Measurements from ENCODE around the gene GPR78.
"Not testable (repeated sequence)": the region's sequence is repeated elsewhere in the genome, so short reads cannot be mapped to it uniquely, and the experiment has no call there.

Gene GPR78

GRCh38 chr4:8616831-8617230 lies 36.6 kb downstream of the GPR78 start:
- no peak for DNase-seq (ENCODE audit: low spot score)

- DNase-seq (ENCODE audit: low spot score): no peak
Measured at GRCh38 chr4:8617486-8618040, 37.4 kb downstream of the GPR78 start.

DNA sequence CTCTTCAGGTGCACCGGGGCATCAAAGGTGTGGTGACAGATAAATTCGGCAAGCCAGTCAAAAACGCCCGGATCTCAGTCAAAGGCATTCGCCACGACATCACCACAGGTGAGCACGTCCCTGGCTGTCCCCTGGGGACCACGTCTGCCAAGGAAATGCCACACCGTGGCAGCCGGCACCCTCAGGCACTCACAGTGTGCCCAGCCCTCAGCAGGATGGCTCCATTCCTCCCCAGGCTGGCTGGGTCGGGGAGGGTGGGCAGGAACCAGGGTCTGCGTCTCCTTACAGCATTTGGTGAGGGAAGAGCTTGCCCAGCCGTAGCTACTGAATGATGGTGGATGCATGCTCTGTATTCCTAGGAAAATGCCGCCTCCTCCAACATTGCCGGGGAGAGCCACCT lies 38.2 kb downstream of the GPR78 start:
- no peak for DNase-seq (ENCODE audit: low spot score)

DNA sequence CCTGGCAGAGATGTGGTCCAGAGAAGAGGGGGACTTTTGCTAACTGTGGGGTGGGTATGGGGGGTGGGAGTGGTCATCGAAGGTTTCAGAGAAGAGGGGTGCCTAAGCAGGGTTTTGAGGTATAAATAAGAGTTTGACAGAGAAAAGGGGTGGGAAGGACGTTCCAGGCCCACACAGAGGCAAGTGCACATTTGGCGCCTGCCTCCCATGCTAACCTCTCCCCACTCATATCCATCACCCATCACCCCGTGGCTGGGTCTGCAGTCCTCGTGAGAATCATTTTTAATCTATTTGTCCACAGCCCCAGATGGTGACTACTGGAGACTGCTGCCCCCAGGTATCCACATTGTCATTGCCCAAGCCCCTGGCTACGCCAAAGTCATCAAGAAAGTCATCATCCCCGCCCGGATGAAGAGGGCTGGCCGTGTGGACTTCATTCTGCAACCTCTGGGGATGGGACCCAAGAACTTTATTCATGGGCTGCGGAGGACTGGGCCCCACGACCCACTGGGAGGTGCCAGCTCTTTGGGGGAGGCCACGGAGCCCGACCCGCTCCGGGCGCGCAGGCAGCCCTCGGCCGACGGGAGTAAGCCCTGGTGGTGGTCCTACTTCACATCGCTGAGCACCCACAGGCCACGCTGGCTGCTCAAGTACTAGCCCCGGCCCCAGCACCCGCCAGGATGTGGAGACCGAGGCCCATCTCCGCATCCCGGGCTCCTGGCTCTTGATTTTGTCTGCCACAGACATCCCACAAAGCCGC lies 38.9 kb downstream of the GPR78 start:
- no peak for DNase-seq (ENCODE audit: low spot score)

- not testable (repeated sequence) for DNase-seq (ENCODE audit: low spot score)
Measured at GRCh38 chr4:8621135-8621534, 40.9 kb downstream of the GPR78 start.

DNA sequence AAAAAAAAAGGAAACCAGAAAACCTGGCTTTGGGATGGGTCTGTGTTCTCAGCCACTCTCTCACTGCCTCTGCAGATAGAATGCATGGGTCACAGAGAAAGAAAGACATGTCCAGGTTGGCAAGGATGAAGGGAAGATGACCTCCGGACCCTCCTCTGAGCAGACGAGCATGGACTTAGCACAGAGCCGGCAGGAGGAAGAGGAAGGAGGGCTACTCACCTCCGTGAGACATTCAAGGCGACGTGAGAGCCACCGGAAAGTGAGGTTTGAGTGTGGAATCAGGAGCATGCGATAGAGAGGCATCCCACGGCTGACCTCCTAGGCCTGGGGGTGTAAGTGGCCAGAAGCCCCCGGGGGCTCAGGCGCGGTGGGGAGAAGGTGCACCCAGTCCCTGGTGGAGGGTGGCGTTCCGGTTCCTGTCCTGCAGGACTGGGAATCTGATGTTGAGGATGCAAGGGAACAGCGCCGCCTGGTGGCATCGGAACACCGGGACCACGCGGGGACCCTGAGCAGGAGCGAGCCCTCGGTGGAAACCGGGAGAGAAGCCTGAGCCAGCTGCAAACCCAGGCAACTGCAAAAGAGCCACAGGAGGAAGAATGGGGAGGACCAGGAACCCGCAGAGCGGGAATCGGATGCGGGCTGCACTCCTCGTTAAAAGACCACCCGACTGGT lies 44.5 kb downstream of the GPR78 start:
- not testable (repeated sequence) for DNase-seq (ENCODE audit: low spot score)

GRCh38 chr4:8630240-8630905 lies 50.2 kb downstream of the GPR78 start:
- not testable (repeated sequence) for DNase-seq (ENCODE audit: low spot score)

DNA sequence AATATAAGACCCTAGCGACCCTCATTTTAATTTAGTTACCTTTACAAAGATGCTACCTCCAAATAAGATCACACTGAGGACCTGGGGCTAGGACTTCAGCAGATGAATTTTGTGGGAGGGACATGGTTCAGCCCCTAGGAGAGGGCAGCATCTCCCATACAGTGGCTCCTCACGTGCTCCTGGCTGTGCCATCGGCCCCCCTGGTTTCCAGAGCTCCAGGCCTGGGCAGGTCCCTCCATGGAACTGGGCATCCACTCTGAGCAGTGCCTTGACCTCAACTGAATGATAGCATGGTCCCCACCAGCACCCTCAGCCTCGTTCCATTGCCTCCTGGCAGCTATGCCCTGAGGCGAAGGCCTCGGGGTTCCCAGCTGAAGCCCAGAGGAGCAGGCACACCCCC lies 51.7 kb downstream of the GPR78 start:
- DNase-seq (ENCODE audit: low spot score): not testable (repeated sequence)

DNA sequence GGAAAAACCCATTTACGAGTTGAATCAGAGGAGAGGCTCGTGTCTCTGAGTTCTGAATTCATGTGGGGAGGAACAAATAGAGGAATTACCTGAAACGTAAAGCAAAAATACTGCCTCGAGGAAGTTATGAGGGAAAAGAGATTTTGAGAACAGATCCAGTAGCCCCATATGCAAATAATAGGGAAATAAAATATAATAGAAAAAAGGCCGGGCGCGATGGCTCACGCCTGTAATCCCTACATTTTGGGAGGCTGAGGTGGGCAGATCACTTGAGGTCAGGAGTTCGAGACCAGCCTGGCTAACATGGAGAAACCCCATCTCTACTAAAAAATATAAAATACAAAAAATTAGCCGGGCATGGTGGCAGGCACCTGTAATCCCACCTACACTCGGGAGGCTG lies 54.6 kb downstream of the GPR78 start:
- DNase-seq (ENCODE audit: low spot score): not testable (repeated sequence)

DNA sequence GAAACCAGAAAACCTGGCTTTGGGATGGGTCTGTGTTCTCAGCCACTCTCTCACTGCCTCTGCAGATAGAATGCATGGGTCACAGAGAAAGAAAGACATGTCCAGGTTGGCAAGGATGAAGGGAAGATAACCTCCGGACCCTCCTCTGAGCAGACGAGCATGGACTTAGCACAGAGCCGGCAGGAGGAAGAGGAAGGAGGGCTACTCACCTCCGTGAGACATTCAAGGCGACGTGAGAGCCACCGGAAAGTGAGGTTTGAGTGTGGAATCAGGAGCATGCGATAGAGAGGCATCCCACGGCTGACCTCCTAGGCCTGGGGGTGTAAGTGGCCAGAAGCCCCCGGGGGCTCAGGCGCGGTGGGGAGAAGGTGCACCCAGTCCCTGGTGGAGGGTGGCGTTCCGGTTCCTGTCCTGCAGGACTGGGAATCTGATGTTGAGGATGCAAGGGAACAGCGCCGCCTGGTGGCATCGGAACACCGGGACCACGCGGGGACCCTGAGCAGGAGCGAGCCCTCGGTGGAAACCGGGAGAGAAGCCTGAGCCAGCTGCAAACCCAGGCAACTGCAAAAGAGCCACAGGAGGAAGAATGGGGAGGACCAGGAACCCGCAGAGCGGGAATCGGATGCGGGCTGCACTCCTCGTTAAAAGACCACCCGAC lies 55.8 kb downstream of the GPR78 start:
- not testable (repeated sequence) for DNase-seq (ENCODE audit: low spot score)

Data from CD4-positive, alpha-beta T cell treated with Interleukin-6 at 100 ng/mL for 8 hours (primary cell).